ENCODE data around the gene WRAP73. TPM values are rescaled to one million over a fixed set of nuclear protein-coding genes. Genes with fewer than 3 reads are reported as not detected.

The WRAP73 gene
- total RNA-seq, 1 donor from 2014 or later, result 19.0 TPM

DNA sequence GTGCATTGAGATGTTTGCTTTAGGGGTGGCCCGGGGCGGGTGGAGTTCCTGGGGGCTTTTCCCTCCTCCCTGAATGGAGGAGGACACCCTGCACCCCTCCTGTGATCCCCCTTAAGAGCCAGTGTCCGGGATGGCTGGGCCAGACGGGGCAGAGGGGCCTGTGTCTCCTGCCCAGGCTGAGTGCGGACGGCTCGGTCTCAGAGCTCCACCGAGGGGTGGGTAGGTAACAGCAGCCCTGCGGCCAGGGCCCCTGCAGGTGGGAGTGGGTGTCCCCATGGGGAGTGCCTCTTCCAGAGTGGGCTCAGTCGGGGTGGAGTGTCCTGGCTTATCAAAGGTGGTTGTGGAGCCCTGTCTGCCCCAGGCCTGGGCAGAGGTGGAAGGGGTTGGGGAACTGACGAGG is 25.5 kb upstream of the WRAP73 start:
- peaks cover 16% of the 10 kb centered on the region for H3K27me3 Mint-ChIP-seq (ENCODE audit: unreplicated experiment)
- H3K27ac Mint-ChIP-seq (ENCODE audit: unreplicated experiment), result no peak overlapping the region
- H3K36me3 Mint-ChIP-seq (ENCODE audit: low read depth, unreplicated experiment), result peaks cover 8% of the 10 kb centered on the region
- no peaks in the 10 kb centered on the region for H3K9me3 Mint-ChIP-seq (ENCODE audit: unreplicated experiment)
- no peak for DNase-seq (ENCODE audit: low spot score)
- TF ChIP-seq, protein P1, sequence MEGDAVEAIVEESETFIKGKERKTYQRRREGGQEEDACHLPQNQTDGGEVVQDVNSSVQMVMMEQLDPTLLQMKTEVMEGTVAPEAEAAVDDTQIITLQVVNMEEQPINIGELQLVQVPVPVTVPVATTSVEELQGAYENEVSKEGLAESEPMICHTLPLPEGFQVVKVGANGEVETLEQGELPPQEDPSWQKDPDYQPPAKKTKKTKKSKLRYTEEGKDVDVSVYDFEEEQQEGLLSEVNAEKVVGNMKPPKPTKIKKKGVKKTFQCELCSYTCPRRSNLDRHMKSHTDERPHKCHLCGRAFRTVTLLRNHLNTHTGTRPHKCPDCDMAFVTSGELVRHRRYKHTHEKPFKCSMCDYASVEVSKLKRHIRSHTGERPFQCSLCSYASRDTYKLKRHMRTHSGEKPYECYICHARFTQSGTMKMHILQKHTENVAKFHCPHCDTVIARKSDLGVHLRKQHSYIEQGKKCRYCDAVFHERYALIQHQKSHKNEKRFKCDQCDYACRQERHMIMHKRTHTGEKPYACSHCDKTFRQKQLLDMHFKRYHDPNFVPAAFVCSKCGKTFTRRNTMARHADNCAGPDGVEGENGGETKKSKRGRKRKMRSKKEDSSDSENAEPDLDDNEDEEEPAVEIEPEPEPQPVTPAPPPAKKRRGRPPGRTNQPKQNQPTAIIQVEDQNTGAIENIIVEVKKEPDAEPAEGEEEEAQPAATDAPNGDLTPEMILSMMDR (IDR thresholded peaks at IDR 0.05; ENCODE audit: unreplicated experiment), result no peak
- no peak overlapping the region for H3K4me3 Mint-ChIP-seq (ENCODE audit: unreplicated experiment)
- H3K4me1 Mint-ChIP-seq (ENCODE audit: unreplicated experiment), result peaks cover 17% of the 10 kb centered on the region

- H3K9me3 Mint-ChIP-seq (ENCODE audit: unreplicated experiment), result no peaks in the 10 kb centered on the region
- no peak overlapping the region for H3K27ac Mint-ChIP-seq (ENCODE audit: unreplicated experiment)
- peaks cover 13% of the 10 kb centered on the region for H3K27me3 Mint-ChIP-seq (ENCODE audit: unreplicated experiment)
- no peak for DNase-seq (ENCODE audit: low spot score)
- H3K4me3 Mint-ChIP-seq (ENCODE audit: unreplicated experiment), result no peak overlapping the region
- H3K36me3 Mint-ChIP-seq (ENCODE audit: low read depth, unreplicated experiment), result peaks cover 4% of the 10 kb centered on the region
- TF ChIP-seq, protein P1 (IDR thresholded peaks at IDR 0.05; ENCODE audit: unreplicated experiment), result no peak
- peaks cover 13% of the 10 kb centered on the region for H3K4me1 Mint-ChIP-seq (ENCODE audit: unreplicated experiment)
Observed at GRCh38 chr1:3674100-3675094, 24.5 kb upstream of the WRAP73 start.

- Mint-ChIP-seq H3K4me3 (ENCODE audit: unreplicated experiment) (no peak overlapping the region), H3K36me3 (ENCODE audit: low read depth, unreplicated experiment) (peaks cover 4% of the 10 kb centered on the region), H3K4me1 (ENCODE audit: unreplicated experiment) (peaks cover 14% of the 10 kb centered on the region), H3K9me3 (ENCODE audit: unreplicated experiment) (no peaks in the 10 kb centered on the region), H3K27ac (ENCODE audit: unreplicated experiment) (no peak overlapping the region), H3K27me3 (ENCODE audit: unreplicated experiment) (peaks cover 13% of the 10 kb centered on the region)
- TF ChIP-seq, protein P1 (IDR thresholded peaks at IDR 0.05; ENCODE audit: unreplicated experiment), result no peak
- DNase-seq (ENCODE audit: low spot score), result no peak
Observed at GRCh38 chr1:3673381-3674099, 23.6 kb upstream of the WRAP73 start.

GRCh38 chr1:3672971-3673361 is 23.1 kb upstream of the WRAP73 start:
- DNase-seq (ENCODE audit: low spot score), result no peak
- H3K27me3 Mint-ChIP-seq (ENCODE audit: unreplicated experiment), result peaks cover 17% of the 10 kb centered on the region
- H3K4me3 Mint-ChIP-seq (ENCODE audit: unreplicated experiment), result no peak overlapping the region
- peaks cover 3% of the 10 kb centered on the region for H3K36me3 Mint-ChIP-seq (ENCODE audit: low read depth, unreplicated experiment)
- H3K27ac Mint-ChIP-seq (ENCODE audit: unreplicated experiment), result no peak overlapping the region
- peaks cover 14% of the 10 kb centered on the region for H3K4me1 Mint-ChIP-seq (ENCODE audit: unreplicated experiment)
- TF ChIP-seq, protein P1 (IDR thresholded peaks at IDR 0.05; ENCODE audit: unreplicated experiment), result no peak
- H3K9me3 Mint-ChIP-seq (ENCODE audit: unreplicated experiment), result no peaks in the 10 kb centered on the region

Data from endothelial cell (in vitro differentiated cells).